Gastrocnemius medialis (tissue), 4 donors: ENCODE data around the gene ZBTB7C.

Source experiments
- CTCF ChIP-seq, 5 experiments: fragments of 450-650 bp in 3 of 5; fragments of 200-600 bp in 2 of 5; sonication (generic) in 2 of 5; IDR thresholded peaks in 4 of 5; conservative IDR thresholded peaks in 1 of 5; 1 replicate in 4 of 5; 2 replicates in 1 of 5; pipeline ENCODE4 v1.5.1; 2016 to 2019; ENCODE audit warnings: antibody characterized with exemption in 5 of 5, mild to moderate bottlenecking in 3 of 5, moderate library complexity in 3 of 5
- POLR2A ChIP-seq, 2 donors: fragments of 450-650 bp; IDR thresholded peaks; one replicate each; pipeline ENCODE4 v1.6.1; 2017; ENCODE audit warnings: antibody characterized with exemption in 2 of 2, mild to moderate bottlenecking in 2 of 2, moderate library complexity in 2 of 2

GRCh38 chr18:48238636-48239035, 170.5 kb downstream of the ZBTB7C start:
- TF ChIP-seq CTCF (IDR thresholded peaks at IDR 0.05 in 4 of 5, conservative IDR thresholded peaks at IDR 0.05 in 1 of 5) (no peak), POLR2A (IDR thresholded peaks at IDR 0.05) (no peak)
